Esophagus (tissue), 2 donors: ENCODE results near the gene AHCYL1. TPM values are rescaled to one million over a fixed set of nuclear protein-coding genes. Genes with fewer than 3 reads are reported as not detected.
A peak's percentile ranks its signal among the peaks of the same experiment; 100 is the strongest.

Experiments
- H3K27ac ChIP-seq, 2 donors: one replicate each; pipeline ENCODE4 v1.5.1; 2013; ENCODE audit warnings: low read depth in 2 of 2, mild to moderate bottlenecking in 2 of 2, inconsistent platforms in 1 of 2, low read length in 1 of 2, moderate library complexity in 1 of 2
- H3K27me3 ChIP-seq, 2 donors: one replicate each; pipeline ENCODE4 v1.6.1; 2013; ENCODE audit warnings: low read length in 2 of 2, control low read depth in 1 of 2, mild to moderate bottlenecking in 1 of 2; ENCODE audit not compliant: insufficient read depth in 2 of 2, control insufficient read depth in 1 of 2
- H3K36me3 ChIP-seq, 2 donors: one replicate each; pipeline ENCODE4 v1.6.1; 2013; ENCODE audit warnings: low read length in 1 of 2; ENCODE audit not compliant: control insufficient read depth in 2 of 2, insufficient read depth in 2 of 2
- H3K4me1 ChIP-seq, 2 donors: one replicate each; pipeline ENCODE4 v1.6.1; 2013; ENCODE audit warnings: low read length in 1 of 2; ENCODE audit not compliant: control insufficient read depth in 2 of 2, insufficient read depth in 2 of 2
- H3K4me3 ChIP-seq, 2 donors: one replicate each; pipeline ENCODE4 v1.5.1; 2013; ENCODE audit warnings: low read length in 2 of 2, mild to moderate bottlenecking in 2 of 2, low read depth in 1 of 2, moderate library complexity in 1 of 2
- H3K9me3 ChIP-seq, 2 donors: one replicate each; pipeline ENCODE4 v1.6.1; 2013; ENCODE audit warnings: mild to moderate bottlenecking in 2 of 2, low read depth in 1 of 2, low read length in 1 of 2, moderate library complexity in 1 of 2; ENCODE audit not compliant: control insufficient read depth in 2 of 2, insufficient read depth in 1 of 2
- WGBS, 2 donors: extraction: QIAGEN DNeasy Blood & Tissue Kit; methylation state at CpG; one replicate each; pipeline ENCODE4 v1.1.7; 2013; 5-methylcytosine and 5-hydroxymethylcytosine counted together
- polyA plus RNA-seq, 2 donors: library from polyadenylated mRNA; stranded (reverse); fragments of 200-250 nt; gene quantifications; one replicate each; pipeline ENCODE4 v1.2.3, GENCODE V29; 2013
- donor health status: healthy with polysubstance abuse.
- donor health status: Bipolar disorder and iron deficiency.

The AHCYL1 gene
- 10 to 100 TPM; 22.6 to 34.7 TPM for polyA plus RNA-seq

DNA sequence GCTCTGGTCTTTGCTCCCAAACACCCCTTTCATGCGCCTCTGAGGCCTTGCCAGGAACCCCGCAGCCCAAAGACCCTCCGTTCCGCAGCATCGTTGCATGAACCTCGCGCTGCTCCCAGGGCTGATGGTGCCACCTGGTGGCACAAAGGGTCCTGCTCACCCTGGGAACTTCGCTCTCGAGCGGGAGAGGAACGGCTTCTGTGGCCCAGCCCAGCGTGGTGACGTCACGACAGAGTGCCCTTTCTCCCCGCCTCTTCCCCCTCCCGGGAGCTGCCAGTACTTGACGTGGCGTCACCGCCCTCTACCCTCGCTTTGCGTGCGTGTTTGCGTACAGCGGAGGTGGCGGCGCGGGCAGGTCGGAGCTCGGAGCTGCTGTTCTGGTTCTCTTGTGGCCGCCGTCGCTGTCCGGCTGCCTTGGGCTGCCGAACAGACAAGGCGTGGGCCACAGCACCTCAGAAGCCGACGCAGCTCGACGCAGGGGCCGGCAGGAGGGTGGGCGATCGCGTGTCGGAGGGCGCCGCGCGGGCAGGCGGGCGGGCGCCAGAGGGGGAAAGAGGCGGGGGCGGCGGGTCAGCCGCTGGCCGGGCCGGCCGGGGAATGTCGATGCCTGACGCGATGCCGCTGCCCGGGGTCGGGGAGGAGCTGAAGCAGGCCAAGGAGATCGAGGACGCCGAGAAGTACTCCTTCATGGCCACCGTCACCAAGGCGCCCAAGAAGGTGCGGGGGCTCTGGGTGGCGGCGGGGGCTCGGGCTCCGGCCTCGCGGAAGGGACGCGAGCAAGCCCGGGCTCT is at the start of gene AHCYL1:
Gene AHCYL1 (plus strand): TSS at position 310 of the 791 bp plus-strand sequence. CDS start 288 bp downstream, at position 598.
- peaks cover 0 to 12% of the 10 kb centered on the region in 2 donors for H3K4me1 ChIP-seq
- H3K4me3 ChIP-seq, result peak within 1 kb of the TSS; percentile 78 to 82
- no peaks in the 10 kb centered on the region for H3K27me3 ChIP-seq
- H3K27ac ChIP-seq, result peak within 1 kb of the TSS; percentile 93 to 94
- peaks cover 0 to 3% of the 10 kb centered on the region in 2 donors for H3K9me3 ChIP-seq
- H3K36me3 ChIP-seq, result no peaks in the 10 kb centered on the region
- WGBS, 2 donors, result 0 to 1% methylated on average over 61 to 79 of the region's 79 CpGs

DNA sequence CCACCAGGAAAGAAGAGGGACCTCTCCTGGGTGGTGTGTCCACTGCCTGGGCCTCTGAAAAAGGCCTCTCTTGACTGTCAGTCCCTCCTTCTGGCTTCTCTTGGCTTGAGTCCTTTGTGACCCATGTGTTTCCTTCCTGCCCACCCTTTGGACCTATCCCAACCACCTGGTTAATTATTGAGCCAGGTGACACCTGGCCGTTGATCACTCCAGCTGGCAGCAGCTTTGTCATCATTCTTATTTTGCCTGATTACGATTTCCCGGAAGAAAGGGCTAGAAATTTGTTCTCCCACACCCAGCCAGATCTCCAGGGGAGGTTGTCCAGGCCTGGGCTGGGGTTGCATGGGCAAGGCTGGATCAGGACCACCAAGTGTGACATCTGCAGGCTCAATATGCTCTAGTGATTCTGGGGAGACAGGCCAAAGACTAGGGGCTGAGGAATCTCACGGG is 49.1 kb upstream of the AHCYL1 start:
- Histone ChIP-seq H3K27me3 (no peaks in the 10 kb centered on the region), H3K4me1 (peaks cover 4 to 10% of the 10 kb centered on the region in 2 donors), H3K4me3 (no peak overlapping the region), H3K27ac (no peak overlapping the region), H3K9me3 (peaks cover 0 to 2% of the 10 kb centered on the region in 2 donors), H3K36me3 (no peaks in the 10 kb centered on the region)
- WGBS, 2 donors, result 57 to 63% methylated on average over 4 of the region's 4 CpGs

DNA sequence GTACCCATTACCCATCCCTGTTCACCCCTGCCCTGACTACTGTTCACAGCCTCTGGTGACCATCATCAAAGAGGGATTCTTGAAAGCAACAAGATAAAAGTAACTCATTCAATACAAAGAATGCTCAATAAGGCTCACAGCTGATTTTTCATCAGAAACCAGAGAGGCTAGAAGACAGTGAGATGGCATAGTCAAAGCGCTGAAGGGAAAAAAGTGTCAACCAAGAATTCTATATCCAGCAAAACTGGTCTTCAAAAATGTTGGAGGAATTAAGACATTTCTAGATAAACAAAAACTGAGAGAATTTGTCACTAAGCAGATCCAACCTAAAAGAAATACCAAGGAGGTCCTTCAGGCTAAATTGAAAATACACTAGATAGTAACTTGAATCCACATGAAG is 46.8 kb upstream of the AHCYL1 start:
- no peak overlapping the region for H3K27ac ChIP-seq
- H3K4me3 ChIP-seq, result no peak overlapping the region
- 93 to 100% methylated on average over 1 of the region's 1 CpG for WGBS, 2 donors
- no peaks in the 10 kb centered on the region for H3K27me3 ChIP-seq
- H3K36me3 ChIP-seq, result no peaks in the 10 kb centered on the region
- peaks cover 0 to 2% of the 10 kb centered on the region in 2 donors for H3K9me3 ChIP-seq
- H3K4me1 ChIP-seq, result peaks cover 0 to 8% of the 10 kb centered on the region in 2 donors

DNA sequence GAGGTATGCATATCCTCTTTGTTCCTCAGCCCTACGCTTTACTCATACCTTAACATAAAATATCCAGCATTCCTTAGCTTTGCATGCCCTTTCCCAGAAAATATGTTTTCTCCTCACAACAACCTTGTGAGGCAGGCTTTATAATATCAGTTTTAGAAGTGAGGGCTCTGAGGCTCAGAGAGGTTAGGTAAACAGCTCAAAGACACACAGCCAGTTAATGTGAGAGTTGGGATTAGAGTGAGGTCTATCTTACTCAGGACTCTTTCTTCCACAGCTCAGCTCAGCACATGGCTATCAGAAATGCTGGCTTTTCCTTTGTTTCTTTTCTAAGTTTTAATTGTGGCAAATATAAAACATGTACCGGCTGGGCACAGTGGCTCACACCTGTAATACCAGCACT is 46.0 kb upstream of the AHCYL1 start:
- WGBS, 2 donors, result 95 to 100% methylated on average over 2 of the region's 2 CpGs
- H3K9me3 ChIP-seq, result peaks cover 0 to 2% of the 10 kb centered on the region in 2 donors
- peaks cover 0 to 8% of the 10 kb centered on the region in 2 donors for H3K4me1 ChIP-seq
- H3K4me3 ChIP-seq, result no peak overlapping the region
- H3K27me3 ChIP-seq, result no peaks in the 10 kb centered on the region
- no peaks in the 10 kb centered on the region for H3K36me3 ChIP-seq
- H3K27ac ChIP-seq, result no peak overlapping the region

DNA sequence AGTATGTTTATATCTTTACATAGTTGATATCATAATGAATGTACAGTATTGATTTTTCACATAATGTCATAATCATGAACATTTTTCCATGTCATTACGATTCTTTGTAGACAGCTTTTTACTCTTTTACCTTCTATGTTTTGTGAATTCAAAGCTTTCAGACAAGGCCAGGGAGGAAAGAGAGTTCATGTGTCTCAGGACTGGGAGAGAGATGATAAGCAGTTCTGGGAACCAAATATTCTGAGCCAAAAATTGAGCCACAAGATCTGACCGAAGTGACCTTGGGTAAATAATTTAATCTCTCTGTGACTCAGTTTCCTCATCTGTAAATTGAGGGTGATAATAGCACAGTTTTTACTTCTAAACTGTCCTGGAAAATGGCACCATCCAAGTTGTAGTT is 42.1 kb upstream of the AHCYL1 start:
- Histone ChIP-seq H3K4me1 (no peaks in the 10 kb centered on the region), H3K4me3 (no peak overlapping the region), H3K27ac (no peak overlapping the region), H3K9me3 (peaks cover 0 to 2% of the 10 kb centered on the region in 2 donors), H3K36me3 (no peaks in the 10 kb centered on the region), H3K27me3 (no peaks in the 10 kb centered on the region)
- WGBS, 2 donors, result 89 to 96% methylated on average over 2 of the region's 2 CpGs

DNA sequence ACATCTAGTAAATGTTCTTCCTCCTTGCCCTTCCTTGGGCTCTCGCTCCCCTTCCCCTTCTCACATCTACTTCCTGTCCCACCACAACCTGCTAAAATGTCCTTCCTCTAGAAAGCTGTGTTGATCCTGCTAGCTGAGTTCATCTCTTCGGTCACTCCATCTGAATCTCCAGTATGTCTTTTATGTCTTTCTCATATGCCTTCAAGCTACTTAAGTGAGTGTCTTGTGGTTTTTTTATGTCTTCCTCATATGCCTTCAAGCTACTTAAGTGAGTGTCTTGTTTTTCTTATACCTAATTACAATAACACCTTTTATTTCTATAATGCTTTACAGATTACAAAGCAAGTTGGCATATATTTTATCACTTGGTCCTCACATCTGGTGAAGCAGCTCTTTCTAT is 40.0 kb upstream of the AHCYL1 start:
- H3K4me1 ChIP-seq, result no peaks in the 10 kb centered on the region
- 89% methylated on average over 2 of the region's 2 CpGs for WGBS, 2 donors
- H3K9me3 ChIP-seq, result no peaks in the 10 kb centered on the region
- H3K36me3 ChIP-seq, result no peaks in the 10 kb centered on the region
- no peaks in the 10 kb centered on the region for H3K27me3 ChIP-seq
- H3K4me3 ChIP-seq, result no peak overlapping the region
- H3K27ac ChIP-seq, result no peak overlapping the region

DNA sequence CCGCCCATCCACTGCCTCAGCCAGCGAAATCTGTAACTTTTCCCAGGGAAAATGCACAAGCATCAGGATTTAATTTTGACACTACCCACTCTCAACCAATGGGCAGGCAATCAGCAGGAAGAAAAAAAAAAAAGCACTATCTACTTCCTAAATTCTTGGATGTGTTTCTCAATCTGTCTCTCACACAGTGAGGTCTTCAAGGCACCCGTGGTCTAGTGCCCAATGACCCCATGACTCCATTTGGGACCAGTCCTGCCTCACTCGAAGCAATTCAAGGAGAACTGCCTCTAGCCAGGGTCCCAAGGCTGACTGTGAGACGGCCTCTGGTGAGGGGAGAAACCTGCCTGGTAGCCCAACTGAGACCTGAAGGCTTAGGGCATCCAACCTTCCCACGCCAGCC is 38.1 kb upstream of the AHCYL1 start:
- Histone ChIP-seq H3K4me1 (no peaks in the 10 kb centered on the region), H3K36me3 (no peaks in the 10 kb centered on the region), H3K4me3 (no peak overlapping the region), H3K9me3 (no peaks in the 10 kb centered on the region), H3K27ac (no peak overlapping the region), H3K27me3 (no peaks in the 10 kb centered on the region)
- WGBS, 2 donors, result 81 to 83% methylated on average over 6 of the region's 6 CpGs

DNA sequence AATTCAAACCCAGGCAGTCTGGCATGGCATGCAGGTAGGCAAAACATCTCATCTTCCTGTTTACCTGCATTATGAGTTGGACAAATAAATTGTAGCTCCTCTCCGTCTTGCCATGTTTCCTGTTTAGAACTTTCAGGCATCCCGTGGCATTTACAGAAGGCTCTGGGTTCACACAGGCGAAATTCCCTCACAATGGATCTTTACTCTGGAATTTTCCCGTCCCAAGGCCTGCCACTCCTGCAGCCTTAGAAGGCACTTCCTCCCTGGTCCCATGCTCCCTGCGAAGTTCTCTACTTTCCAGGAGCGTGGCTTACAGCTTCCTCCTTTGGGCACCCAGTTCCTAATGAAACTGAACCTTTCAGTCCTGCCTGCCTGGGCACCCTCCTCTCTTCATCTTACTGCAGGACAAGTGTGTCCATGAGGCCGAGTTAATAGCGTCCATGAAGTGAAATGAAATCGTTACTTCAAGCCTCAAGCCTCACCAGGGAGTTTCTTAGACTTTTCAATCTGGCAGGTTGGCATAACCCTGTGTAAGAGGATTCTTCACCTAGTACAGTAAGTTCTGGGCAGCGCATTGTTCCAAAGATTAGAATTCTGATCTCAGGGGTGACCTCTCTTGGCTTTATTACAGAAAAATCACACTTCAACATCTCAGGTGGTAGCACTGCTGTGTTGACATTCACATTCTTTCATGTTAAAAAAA is 36.8 kb upstream of the AHCYL1 start:
- Histone ChIP-seq H3K4me3 (no peak overlapping the region), H3K27me3 (no peaks in the 10 kb centered on the region), H3K36me3 (no peaks in the 10 kb centered on the region), H3K27ac (no peak overlapping the region), H3K9me3 (no peaks in the 10 kb centered on the region), H3K4me1 (no peaks in the 10 kb centered on the region)
- WGBS, 2 donors, result 62 to 78% methylated on average over 10 of the region's 10 CpGs

DNA sequence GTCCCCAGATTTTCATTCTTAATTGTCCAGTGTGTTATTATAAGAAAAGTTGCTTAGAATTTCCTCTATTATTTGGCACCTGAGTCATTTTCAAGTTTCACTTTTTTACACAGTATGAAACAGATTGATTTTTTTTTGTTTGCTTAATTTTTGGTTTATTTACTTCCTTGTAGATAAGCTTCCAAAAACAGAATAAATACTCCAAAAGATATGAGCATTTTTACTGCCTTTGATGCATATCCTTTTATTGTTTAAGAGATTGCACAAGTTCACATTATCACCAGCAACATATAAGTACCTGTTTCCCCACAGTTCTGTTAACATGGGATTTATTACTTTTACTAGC is 36.3 kb upstream of the AHCYL1 start:
- Histone ChIP-seq H3K4me3 (no peak overlapping the region), H3K27me3 (no peaks in the 10 kb centered on the region), H3K36me3 (no peaks in the 10 kb centered on the region), H3K27ac (no peak overlapping the region), H3K9me3 (no peaks in the 10 kb centered on the region), H3K4me1 (no peaks in the 10 kb centered on the region)
